Skin of body (tissue), 2 donors: ENCODE data around the gene MEIS2. TPM values are rescaled to one million over a fixed set of nuclear protein-coding genes. Genes with fewer than 3 reads are reported as not detected.

Source experiments
- DNase-seq: peaks from one replicate; lab custom pipeline; 2025; lab: John Stamatoyannopoulos, UW
- total RNA-seq: library from RNA; depleted of rRNA; stranded (reverse); fragments of >200 nt; gene quantifications from one replicate; pipeline ENCODE4 v1.2.3, GENCODE V29; 2014

The MEIS2 gene
- total RNA-seq, 1 donor from 2014 or later = 25.5 TPM

- peak; percentile 64 for DNase-seq
Measured at GRCh38 chr15:37077623-37078351, 22.6 kb downstream of the MEIS2 start.

- DNase-seq = no peak
Measured at GRCh38 chr15:37076543-37076942, 23.8 kb downstream of the MEIS2 start.

GRCh38 chr15:37075777-37076176 lies 24.6 kb downstream of the MEIS2 start:
- no peak for DNase-seq

GRCh38 chr15:37072181-37072580 lies 28.2 kb downstream of the MEIS2 start:
- no peak for DNase-seq

GRCh38 chr15:37071134-37071533 lies 29.2 kb downstream of the MEIS2 start:
- DNase-seq = no peak

- DNase-seq = no peak
Measured at GRCh38 chr15:37070686-37071085, 29.7 kb downstream of the MEIS2 start.

- no peak for DNase-seq
Measured at GRCh38 chr15:37061996-37062395, 38.4 kb downstream of the MEIS2 start.

GRCh38 chr15:37059086-37059485 lies 41.3 kb downstream of the MEIS2 start:
- DNase-seq = peak; percentile 16

- DNase-seq = no peak
Measured at GRCh38 chr15:37058316-37058985, 41.9 kb downstream of the MEIS2 start.

- DNase-seq = no peak
Measured at GRCh38 chr15:37057831-37058230, 42.5 kb downstream of the MEIS2 start.

- no peak for DNase-seq
Measured at GRCh38 chr15:37057256-37057655, 43.1 kb downstream of the MEIS2 start.

- no peak for DNase-seq
Measured at GRCh38 chr15:37056177-37057121, 43.9 kb downstream of the MEIS2 start.

- DNase-seq = no peak
Measured at GRCh38 chr15:37055481-37055880, 44.9 kb downstream of the MEIS2 start.

- no peak for DNase-seq
Measured at GRCh38 chr15:37054336-37054735, 46.0 kb downstream of the MEIS2 start.

GRCh38 chr15:37053166-37053565 lies 47.2 kb downstream of the MEIS2 start:
- DNase-seq = no peak

GRCh38 chr15:37050345-37050744 lies 50.0 kb downstream of the MEIS2 start:
- no peak for DNase-seq

- no peak for DNase-seq
Measured at GRCh38 chr15:37046876-37047614, 53.3 kb downstream of the MEIS2 start.

GRCh38 chr15:37045859-37046740 lies 54.2 kb downstream of the MEIS2 start:
- peak; percentile 47 for DNase-seq

- DNase-seq = no peak
Measured at GRCh38 chr15:37044915-37045648, 55.3 kb downstream of the MEIS2 start.
